Measurements from ENCODE around the gene DISC1.

GRCh38 chr1:231857609-231858135, 231.1 kb downstream of the DISC1 start:
- TF ChIP-seq POLR2A (IDR thresholded peaks at IDR 0.05) (no peak), CTCF (IDR thresholded peaks at IDR 0.05) (no peak)
